Measurements from ENCODE around the gene MCM8.

The MCM8 gene

GRCh38 chr20:5950271-5951031, at the start of gene MCM8, which contains the start of gene TRMT6:
MCM8 (plus strand) TSS chr20:5950652; CDS start chr20:5952016, 1,364 bp downstream.
TRMT6 (minus strand) TSS chr20:5950533; CDS start chr20:5950405, 128 bp downstream.
- peak; percentile 96 for DNase-seq

- DNase-seq: no peak
These were observed 49.5 kb upstream of the MCM8 start for GRCh38 chr20:5900908-5901307.

GRCh38 chr20:5908981-5909380, 41.5 kb upstream of the MCM8 start:
- DNase-seq: no peak

GRCh38 chr20:5910186-5910585, 40.3 kb upstream of the MCM8 start:
- DNase-seq: no peak

GRCh38 chr20:5913166-5913565, 37.3 kb upstream of the MCM8 start:
- no peak for DNase-seq

GRCh38 chr20:5914859-5915258, 35.6 kb upstream of the MCM8 start:
- no peak for DNase-seq

- no peak for DNase-seq
These were observed 31.4 kb upstream of the MCM8 start for GRCh38 chr20:5918856-5919625.

- DNase-seq: no peak
These were observed 30.6 kb upstream of the MCM8 start for GRCh38 chr20:5919626-5920544.

GRCh38 chr20:5920581-5920980, 29.9 kb upstream of the MCM8 start:
- DNase-seq: peak; percentile 41

- no peak for DNase-seq
These were observed 27.0 kb upstream of the MCM8 start for GRCh38 chr20:5923493-5923892.

GRCh38 chr20:5925551-5925950, 24.9 kb upstream of the MCM8 start:
- no peak for DNase-seq

GRCh38 chr20:5927749-5928462, 22.5 kb upstream of the MCM8 start:
- DNase-seq: no peak

- no peak for DNase-seq
These were observed 21.4 kb upstream of the MCM8 start for GRCh38 chr20:5928836-5929715.

- no peak for DNase-seq
These were observed 19.0 kb upstream of the MCM8 start for GRCh38 chr20:5931411-5931810.

- no peak for DNase-seq
These were observed 17.7 kb upstream of the MCM8 start for GRCh38 chr20:5932796-5933195.

- DNase-seq: no peak
These were observed 16.5 kb upstream of the MCM8 start for GRCh38 chr20:5933802-5934436.

- no peak for DNase-seq
These were observed 15.1 kb upstream of the MCM8 start for GRCh38 chr20:5935384-5935783.

GRCh38 chr20:5936238-5936637, 14.2 kb upstream of the MCM8 start:
- DNase-seq: no peak

GRCh38 chr20:5938456-5939029, 11.9 kb upstream of the MCM8 start:
- DNase-seq: no peak

- DNase-seq: no peak
These were observed 4.5 kb upstream of the MCM8 start for GRCh38 chr20:5945963-5946362.

- DNase-seq: no peak
These were observed 3.2 kb upstream of the MCM8 start for GRCh38 chr20:5947276-5947675.

All from DMS 273 treated with DMSO at 0.1 percent for 48 hours (cell line).